Nephron (organoid): ENCODE data around the gene GMPPA.

ENCODE experiments used
- H3K27ac Mint-ChIP-seq, 3 experiments: 2 replicates each; pipeline ENCODE4 v1.8.0; 2020; ENCODE audit warnings: mixed read lengths in 3 of 3, mild to moderate bottlenecking in 2 of 3, moderate library complexity in 1 of 3
- H3K27me3 Mint-ChIP-seq: 2 replicates; pipeline ENCODE4 v1.8.0; 2021; ENCODE audit warnings: low read depth, mild to moderate bottlenecking, moderate library complexity, mixed read lengths
- H3K36me3 Mint-ChIP-seq: 2 replicates; pipeline ENCODE4 v1.8.0; 2020; ENCODE audit warnings: low read depth, mixed read lengths
- H3K4me1 Mint-ChIP-seq: 2 replicates; pipeline ENCODE4 v1.8.0; 2020; ENCODE audit warnings: mixed read lengths
- H3K4me3 Mint-ChIP-seq, 3 experiments: 2 replicates each; pipeline ENCODE4 v1.8.0; 2020; ENCODE audit warnings: mild to moderate bottlenecking in 3 of 3, mixed read lengths in 3 of 3, moderate library complexity in 2 of 3
- H3K9me3 Mint-ChIP-seq: 2 replicates; pipeline ENCODE4 v1.8.0; 2020; ENCODE audit warnings: mixed read lengths
- TF ChIP-seq, protein P1 (sequence below), 3 experiments: fragments of 200-600 bp; sonication (generic); IDR thresholded peaks; one replicate each; pipeline ENCODE4 v1.5.0; 2021; ENCODE audit warnings: antibody characterized with exemption in 3 of 3; ENCODE audit not compliant: unreplicated experiment in 3 of 3

Gene GMPPA

DNA sequence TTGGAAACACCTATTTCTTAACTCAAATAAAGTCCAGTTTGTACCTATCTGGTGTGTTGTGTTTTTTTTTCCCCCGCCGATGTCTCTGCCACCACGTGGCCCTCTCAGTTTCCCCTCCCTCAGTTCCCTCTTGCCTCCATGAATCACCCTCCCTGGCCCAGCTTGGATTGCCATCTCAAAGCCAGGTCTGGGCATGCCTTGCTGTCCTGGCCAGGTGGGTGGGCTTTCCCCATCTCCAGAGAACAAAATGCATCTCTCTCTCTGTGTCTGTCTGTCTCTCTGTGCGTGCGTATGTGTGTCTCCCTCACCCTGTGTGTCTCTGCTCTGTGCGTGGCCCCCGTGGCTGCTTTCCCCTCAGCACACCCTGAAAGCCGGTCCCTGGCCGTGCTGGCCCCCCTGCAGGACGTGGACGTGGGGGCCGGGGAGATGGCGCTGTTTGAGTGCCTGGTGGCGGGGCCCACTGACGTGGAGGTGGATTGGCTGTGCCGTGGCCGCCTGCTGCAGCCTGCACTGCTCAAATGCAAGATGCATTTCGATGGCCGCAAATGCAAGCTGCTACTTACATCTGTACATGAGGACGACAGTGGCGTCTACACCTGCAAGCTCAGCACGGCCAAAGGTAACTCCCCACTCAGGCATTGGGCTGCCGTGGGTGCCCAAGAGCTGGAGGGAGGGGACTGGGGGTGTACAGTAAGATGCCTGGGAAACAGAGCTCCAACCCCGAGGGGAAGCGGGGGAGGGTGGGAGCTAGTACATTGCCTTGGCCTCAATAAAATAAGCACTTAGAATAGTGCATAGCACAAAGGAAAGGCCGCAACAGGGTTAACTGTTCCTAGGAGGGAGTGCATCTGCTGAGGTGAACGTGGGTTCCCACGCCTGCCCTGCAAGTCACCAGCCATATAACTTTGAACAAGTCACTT, 31.6 kb upstream of the GMPPA start:
- no peaks in the 10 kb centered on the region for H3K4me1 Mint-ChIP-seq
- H3K36me3 Mint-ChIP-seq = peaks cover 8% of the 10 kb centered on the region
- H3K27me3 Mint-ChIP-seq = no peaks in the 10 kb centered on the region
- TF ChIP-seq, protein P1, sequence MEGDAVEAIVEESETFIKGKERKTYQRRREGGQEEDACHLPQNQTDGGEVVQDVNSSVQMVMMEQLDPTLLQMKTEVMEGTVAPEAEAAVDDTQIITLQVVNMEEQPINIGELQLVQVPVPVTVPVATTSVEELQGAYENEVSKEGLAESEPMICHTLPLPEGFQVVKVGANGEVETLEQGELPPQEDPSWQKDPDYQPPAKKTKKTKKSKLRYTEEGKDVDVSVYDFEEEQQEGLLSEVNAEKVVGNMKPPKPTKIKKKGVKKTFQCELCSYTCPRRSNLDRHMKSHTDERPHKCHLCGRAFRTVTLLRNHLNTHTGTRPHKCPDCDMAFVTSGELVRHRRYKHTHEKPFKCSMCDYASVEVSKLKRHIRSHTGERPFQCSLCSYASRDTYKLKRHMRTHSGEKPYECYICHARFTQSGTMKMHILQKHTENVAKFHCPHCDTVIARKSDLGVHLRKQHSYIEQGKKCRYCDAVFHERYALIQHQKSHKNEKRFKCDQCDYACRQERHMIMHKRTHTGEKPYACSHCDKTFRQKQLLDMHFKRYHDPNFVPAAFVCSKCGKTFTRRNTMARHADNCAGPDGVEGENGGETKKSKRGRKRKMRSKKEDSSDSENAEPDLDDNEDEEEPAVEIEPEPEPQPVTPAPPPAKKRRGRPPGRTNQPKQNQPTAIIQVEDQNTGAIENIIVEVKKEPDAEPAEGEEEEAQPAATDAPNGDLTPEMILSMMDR (IDR thresholded peaks at IDR 0.05; ENCODE audit: unreplicated experiment in 3 of 3) = no peak
- no peak overlapping the region for H3K4me3 Mint-ChIP-seq
- H3K9me3 Mint-ChIP-seq = no peaks in the 10 kb centered on the region
- no peak overlapping the region for H3K27ac Mint-ChIP-seq

DNA sequence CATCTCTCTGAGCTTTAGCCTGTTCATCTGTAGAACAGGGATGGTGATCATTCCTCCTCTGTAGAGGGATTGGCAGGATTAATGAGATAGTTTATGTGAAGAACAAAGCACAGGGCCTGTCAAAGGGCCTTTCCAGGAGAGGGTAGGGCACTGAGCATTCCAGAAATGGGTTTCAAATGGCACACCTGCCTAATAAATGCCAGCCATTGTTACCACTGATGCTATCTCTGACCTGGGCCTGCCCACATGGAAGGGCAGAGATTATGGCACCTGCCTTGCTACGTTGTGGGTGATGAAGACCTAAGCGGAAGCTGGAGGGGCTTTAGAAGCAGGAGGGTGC, 31.0 kb upstream of the GMPPA start:
- no peaks in the 10 kb centered on the region for H3K4me1 Mint-ChIP-seq
- TF ChIP-seq, protein P1 (IDR thresholded peaks at IDR 0.05; ENCODE audit: unreplicated experiment in 3 of 3) = no peak
- H3K27me3 Mint-ChIP-seq = no peaks in the 10 kb centered on the region
- no peak overlapping the region for H3K27ac Mint-ChIP-seq
- H3K9me3 Mint-ChIP-seq = no peaks in the 10 kb centered on the region
- peaks cover 4% of the 10 kb centered on the region for H3K36me3 Mint-ChIP-seq
- no peak overlapping the region for H3K4me3 Mint-ChIP-seq

DNA sequence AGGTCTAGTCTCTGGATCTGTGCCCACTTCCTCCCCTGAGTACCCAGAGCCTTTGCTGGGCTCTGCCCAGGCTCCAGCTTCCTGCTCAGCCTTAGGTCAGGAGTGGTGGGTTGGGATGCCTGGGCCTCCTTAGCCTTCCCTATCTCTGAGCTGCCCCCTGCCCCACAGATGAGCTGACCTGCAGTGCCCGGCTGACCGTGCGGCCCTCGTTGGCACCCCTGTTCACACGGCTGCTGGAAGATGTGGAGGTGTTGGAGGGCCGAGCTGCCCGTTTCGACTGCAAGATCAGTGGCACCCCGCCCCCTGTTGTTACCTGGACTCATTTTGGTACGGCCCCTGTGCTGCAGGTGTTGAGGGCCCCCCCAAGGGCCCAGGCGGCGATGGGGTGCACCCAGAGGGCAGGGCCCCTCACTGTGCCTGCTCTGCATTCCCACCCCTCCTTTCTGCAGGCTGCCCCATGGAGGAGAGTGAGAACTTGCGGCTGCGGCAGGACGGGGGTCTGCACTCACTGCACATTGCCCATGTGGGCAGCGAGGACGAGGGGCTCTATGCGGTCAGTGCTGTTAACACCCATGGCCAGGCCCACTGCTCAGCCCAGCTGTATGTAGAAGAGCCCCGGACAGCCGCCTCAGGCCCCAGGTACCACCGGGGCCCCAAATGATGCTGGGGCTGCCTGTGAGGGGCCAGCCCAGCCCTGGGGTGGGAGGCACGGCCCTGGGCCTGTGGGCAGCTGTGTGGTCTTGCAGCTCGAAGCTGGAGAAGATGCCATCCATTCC, 30.1 kb upstream of the GMPPA start:
- Mint-ChIP-seq H3K4me1 (no peaks in the 10 kb centered on the region), H3K36me3 (no peaks in the 10 kb centered on the region), H3K27me3 (no peaks in the 10 kb centered on the region), H3K27ac (no peak overlapping the region), H3K4me3 (no peak overlapping the region), H3K9me3 (no peaks in the 10 kb centered on the region)
- TF ChIP-seq, protein P1 (IDR thresholded peaks at IDR 0.05; ENCODE audit: unreplicated experiment in 3 of 3) = no peak

DNA sequence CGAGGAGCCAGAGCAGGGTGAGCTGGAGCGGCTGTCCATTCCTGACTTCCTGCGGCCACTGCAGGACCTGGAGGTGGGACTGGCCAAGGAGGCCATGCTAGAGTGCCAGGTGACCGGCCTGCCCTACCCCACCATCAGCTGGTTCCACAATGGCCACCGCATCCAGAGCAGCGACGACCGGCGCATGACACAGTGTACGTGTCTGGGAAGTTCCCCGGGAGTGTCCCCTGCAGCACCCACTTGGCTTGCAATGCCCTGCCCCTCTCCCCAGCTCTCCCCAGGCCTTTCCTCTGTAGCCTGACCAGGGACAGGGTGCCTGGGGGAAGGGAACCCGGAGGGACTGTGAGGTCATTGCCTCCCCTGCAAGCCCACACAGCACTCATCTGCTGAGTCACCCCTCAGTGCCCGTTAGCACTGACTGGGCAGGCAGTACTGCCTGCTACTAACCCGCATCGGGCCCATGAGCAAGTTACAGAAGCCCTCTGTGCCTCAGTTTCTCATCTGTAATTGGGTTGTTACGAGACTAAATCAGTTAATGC, 29.4 kb upstream of the GMPPA start:
- Mint-ChIP-seq H3K4me3 (no peak overlapping the region), H3K27ac (no peak overlapping the region), H3K27me3 (no peaks in the 10 kb centered on the region), H3K36me3 (no peaks in the 10 kb centered on the region), H3K9me3 (no peaks in the 10 kb centered on the region), H3K4me1 (no peaks in the 10 kb centered on the region)
- TF ChIP-seq, protein P1 (IDR thresholded peaks at IDR 0.05; ENCODE audit: unreplicated experiment in 3 of 3) = no peak

DNA sequence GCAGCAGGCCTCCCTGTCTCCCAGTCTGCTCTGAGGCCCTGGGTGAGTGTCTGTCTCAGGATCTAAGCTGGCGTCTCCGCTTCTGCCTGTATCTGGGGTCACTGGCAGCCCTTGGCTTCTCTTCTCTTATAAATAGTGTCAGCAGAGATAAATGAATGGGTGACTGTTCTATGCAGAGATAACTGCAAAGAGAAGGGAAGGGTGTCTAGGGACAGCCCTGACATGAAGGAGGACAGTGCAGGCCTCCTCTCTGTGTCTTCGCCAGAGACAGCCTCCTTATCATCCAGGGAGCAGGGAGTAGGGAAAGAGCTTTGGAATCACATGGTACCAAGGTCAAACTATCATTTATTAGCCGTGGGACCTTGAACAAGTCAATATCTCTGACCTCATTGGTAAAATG, 28.3 kb upstream of the GMPPA start:
- Mint-ChIP-seq H3K27me3 (no peaks in the 10 kb centered on the region), H3K27ac (no peak overlapping the region), H3K4me1 (no peaks in the 10 kb centered on the region), H3K4me3 (no peak overlapping the region), H3K9me3 (no peaks in the 10 kb centered on the region), H3K36me3 (no peaks in the 10 kb centered on the region)
- TF ChIP-seq, protein P1 (IDR thresholded peaks at IDR 0.05; ENCODE audit: unreplicated experiment in 3 of 3) = no peak
